ENCODE data around the gene LRRC8A.
"Not testable (repeated sequence)": the region's sequence is repeated elsewhere in the genome, so short reads cannot be mapped to it uniquely, and the experiment has no call there.

Gene LRRC8A

DNA sequence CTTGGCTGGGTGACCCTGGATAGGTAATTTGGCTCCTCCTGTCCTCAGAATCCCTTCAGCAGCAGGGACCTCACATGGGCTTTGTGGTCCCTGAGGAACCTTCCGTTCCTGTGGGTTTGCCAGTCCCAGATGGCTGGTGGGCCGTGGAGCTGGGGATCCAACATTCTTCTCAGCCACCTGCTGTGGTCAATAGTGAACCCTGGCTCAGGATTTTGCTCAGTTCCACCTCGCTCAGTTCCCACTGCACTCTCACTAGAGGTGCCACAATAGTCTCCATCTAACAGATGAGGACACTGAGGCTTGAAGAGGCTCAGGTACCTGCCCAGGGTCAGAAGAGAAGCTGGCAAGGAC is 35.3 kb upstream of the LRRC8A start:
- peaks cover 9% of the 10 kb centered on the region; the same call in 1 of the 2 replicates for H3K36me3 ChIP-seq (ENCODE audit: low read depth)
- TF ChIP-seq, protein P1, sequence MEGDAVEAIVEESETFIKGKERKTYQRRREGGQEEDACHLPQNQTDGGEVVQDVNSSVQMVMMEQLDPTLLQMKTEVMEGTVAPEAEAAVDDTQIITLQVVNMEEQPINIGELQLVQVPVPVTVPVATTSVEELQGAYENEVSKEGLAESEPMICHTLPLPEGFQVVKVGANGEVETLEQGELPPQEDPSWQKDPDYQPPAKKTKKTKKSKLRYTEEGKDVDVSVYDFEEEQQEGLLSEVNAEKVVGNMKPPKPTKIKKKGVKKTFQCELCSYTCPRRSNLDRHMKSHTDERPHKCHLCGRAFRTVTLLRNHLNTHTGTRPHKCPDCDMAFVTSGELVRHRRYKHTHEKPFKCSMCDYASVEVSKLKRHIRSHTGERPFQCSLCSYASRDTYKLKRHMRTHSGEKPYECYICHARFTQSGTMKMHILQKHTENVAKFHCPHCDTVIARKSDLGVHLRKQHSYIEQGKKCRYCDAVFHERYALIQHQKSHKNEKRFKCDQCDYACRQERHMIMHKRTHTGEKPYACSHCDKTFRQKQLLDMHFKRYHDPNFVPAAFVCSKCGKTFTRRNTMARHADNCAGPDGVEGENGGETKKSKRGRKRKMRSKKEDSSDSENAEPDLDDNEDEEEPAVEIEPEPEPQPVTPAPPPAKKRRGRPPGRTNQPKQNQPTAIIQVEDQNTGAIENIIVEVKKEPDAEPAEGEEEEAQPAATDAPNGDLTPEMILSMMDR (IDR thresholded peaks at IDR 0.05; ENCODE audit: poor library complexity, severe bottlenecking), result no peak
- H3K9me3 ChIP-seq (ENCODE audit: severe bottlenecking), result no peaks in the 10 kb centered on the region
- H3K4me3 ChIP-seq (ENCODE audit: severe bottlenecking), result no peak overlapping the region
- H3K27me3 ChIP-seq (ENCODE audit: insufficient read depth, poor library complexity, severe bottlenecking), result no peaks in the 10 kb centered on the region
- H3K27ac ChIP-seq (ENCODE audit: poor library complexity, severe bottlenecking), result no peak overlapping the region
- no peaks in the 10 kb centered on the region for H3K4me1 ChIP-seq (ENCODE audit: insufficient read depth, poor library complexity, severe bottlenecking)
- ATAC-seq (ENCODE audit: low read depth), result no peak
- no peak for DNase-seq (ENCODE audit: low spot score)

DNA sequence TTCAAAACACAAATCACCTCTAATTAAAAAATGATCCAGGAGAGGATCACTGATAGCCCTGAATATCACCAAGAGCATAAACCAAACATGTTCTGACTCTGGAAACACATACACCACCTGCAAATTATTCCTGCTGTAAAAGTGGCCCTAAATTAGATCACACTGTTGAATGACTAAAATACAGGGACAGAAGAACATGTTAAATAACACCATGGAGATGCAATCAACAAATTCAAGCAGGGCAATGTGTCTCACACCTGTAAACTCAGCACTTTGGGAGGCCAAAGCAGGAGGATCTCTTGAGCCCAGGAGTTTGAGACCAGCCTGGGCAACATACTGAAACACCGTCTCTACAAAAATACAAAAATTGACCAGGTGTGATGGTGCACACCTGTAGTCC is 34.1 kb upstream of the LRRC8A start:
- H3K27ac ChIP-seq (ENCODE audit: poor library complexity, severe bottlenecking), result no peak overlapping the region
- no peaks in the 10 kb centered on the region for H3K4me1 ChIP-seq (ENCODE audit: insufficient read depth, poor library complexity, severe bottlenecking)
- TF ChIP-seq, protein P1 (IDR thresholded peaks at IDR 0.05; ENCODE audit: poor library complexity, severe bottlenecking), result no peak
- no peaks in the 10 kb centered on the region for H3K27me3 ChIP-seq (ENCODE audit: insufficient read depth, poor library complexity, severe bottlenecking)
- ATAC-seq (ENCODE audit: low read depth) (no peak), DNase-seq (ENCODE audit: low spot score) (no peak)
- H3K36me3 ChIP-seq (ENCODE audit: low read depth), result peaks cover 11% of the 10 kb centered on the region; the same call in 1 of the 2 replicates
- H3K4me3 ChIP-seq (ENCODE audit: severe bottlenecking), result no peak overlapping the region
- no peaks in the 10 kb centered on the region for H3K9me3 ChIP-seq (ENCODE audit: severe bottlenecking)

DNA sequence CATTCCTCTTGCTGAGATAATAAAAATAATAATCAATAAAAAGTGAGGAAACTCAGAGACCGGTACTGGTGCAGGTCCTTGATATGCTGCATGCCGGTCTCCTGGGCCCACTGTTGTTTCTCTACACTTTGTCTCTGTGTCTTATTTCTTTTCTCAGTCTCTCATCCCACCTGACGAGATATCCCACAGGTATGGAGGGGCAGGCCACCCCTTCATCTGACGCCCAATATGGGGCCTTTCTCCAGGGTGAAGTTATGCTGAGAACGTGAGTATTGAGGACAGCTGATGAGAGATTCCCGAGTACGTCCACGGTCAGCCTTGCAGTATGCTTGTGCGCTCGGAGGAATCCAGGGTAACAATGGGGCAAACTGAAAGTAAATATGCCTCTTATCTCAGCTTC is 30.9 kb upstream of the LRRC8A start:
- H3K27me3 ChIP-seq (ENCODE audit: insufficient read depth, poor library complexity, severe bottlenecking); H3K9me3 ChIP-seq (ENCODE audit: severe bottlenecking); H3K27ac ChIP-seq (ENCODE audit: poor library complexity, severe bottlenecking); H3K4me3 ChIP-seq (ENCODE audit: severe bottlenecking); ATAC-seq (ENCODE audit: low read depth); H3K4me1 ChIP-seq (ENCODE audit: insufficient read depth, poor library complexity, severe bottlenecking); DNase-seq (ENCODE audit: low spot score): not testable (repeated sequence)
- H3K36me3 ChIP-seq (ENCODE audit: low read depth), result 0 out of 2 replicates have a peak, but pooled peaks cover 11% of the 10 kb centered on the region

DNA sequence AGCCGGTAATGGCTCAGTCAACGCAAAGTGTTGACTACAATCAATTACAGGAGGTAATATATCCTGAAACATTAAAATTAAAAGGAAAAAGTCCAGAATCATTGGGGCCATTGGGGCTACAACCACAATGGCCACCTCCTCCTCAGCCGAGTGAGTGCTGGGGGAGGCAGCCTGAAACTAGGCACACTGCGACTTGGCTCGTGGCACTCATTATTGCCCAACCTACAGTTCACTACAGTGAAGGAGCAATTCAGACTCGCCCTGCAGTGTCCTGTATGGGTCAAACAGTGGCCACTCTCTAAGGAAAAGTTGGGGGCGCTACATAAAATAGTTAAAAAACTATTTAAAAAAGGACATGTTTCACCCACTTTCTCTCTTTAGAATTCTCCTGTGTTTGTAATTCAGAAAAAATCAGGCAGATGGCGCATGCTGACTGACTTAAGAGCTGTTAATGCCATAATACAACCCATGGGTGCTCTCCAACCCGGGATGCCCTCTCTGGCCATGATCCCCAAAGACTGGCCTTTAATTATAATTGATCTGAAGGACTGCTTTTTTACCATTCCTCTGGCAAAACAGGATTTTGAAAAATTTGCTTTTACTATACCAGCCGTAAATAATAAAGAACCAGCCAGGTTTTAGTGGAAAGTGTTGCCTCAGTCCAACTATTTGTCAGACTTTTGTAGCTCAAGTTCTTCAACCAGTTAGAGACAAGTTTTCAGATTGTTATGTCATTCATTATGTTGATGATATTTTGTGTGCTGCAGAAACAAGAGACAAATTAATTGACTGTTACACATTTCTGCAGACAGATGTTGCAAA is 29.9 kb upstream of the LRRC8A start:
- not testable (repeated sequence) for H3K4me3 ChIP-seq (ENCODE audit: severe bottlenecking); H3K27ac ChIP-seq (ENCODE audit: poor library complexity, severe bottlenecking); H3K9me3 ChIP-seq (ENCODE audit: severe bottlenecking); H3K4me1 ChIP-seq (ENCODE audit: insufficient read depth, poor library complexity, severe bottlenecking); H3K27me3 ChIP-seq (ENCODE audit: insufficient read depth, poor library complexity, severe bottlenecking); DNase-seq (ENCODE audit: low spot score)
- 0 out of 2 replicates have a peak, but pooled peaks cover 11% of the 10 kb centered on the region for H3K36me3 ChIP-seq (ENCODE audit: low read depth)
- peak; percentile 58; the same call in 1 of the 3 replicates for ATAC-seq (ENCODE audit: low read depth)
- TF ChIP-seq, protein P1 (IDR thresholded peaks at IDR 0.05; ENCODE audit: poor library complexity, severe bottlenecking), result peak; percentile 79

DNA sequence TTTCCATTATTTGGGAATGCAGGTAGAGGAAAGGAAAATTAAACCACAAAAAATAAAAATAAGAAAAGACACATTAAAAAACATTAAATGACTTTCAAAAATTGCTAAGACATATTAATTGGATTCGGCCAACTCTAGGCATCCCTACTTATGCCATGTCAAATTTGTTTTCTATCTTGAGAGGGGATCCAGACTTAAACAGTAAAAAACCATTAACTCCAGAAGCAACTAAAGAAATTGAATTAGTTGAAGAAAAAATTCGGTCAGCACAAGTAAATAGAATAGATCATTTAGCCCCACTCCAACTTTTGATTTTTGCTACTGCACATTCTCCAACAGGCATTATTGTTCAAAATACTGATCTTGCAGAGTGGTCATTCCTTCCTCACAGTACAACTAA is 29.3 kb upstream of the LRRC8A start:
- not testable (repeated sequence) for DNase-seq (ENCODE audit: low spot score); ATAC-seq (ENCODE audit: low read depth); H3K9me3 ChIP-seq (ENCODE audit: severe bottlenecking); H3K4me1 ChIP-seq (ENCODE audit: insufficient read depth, poor library complexity, severe bottlenecking); H3K27me3 ChIP-seq (ENCODE audit: insufficient read depth, poor library complexity, severe bottlenecking); H3K4me3 ChIP-seq (ENCODE audit: severe bottlenecking); H3K27ac ChIP-seq (ENCODE audit: poor library complexity, severe bottlenecking)
- 0 out of 2 replicates have a peak, but pooled peaks cover 11% of the 10 kb centered on the region for H3K36me3 ChIP-seq (ENCODE audit: low read depth)

DNA sequence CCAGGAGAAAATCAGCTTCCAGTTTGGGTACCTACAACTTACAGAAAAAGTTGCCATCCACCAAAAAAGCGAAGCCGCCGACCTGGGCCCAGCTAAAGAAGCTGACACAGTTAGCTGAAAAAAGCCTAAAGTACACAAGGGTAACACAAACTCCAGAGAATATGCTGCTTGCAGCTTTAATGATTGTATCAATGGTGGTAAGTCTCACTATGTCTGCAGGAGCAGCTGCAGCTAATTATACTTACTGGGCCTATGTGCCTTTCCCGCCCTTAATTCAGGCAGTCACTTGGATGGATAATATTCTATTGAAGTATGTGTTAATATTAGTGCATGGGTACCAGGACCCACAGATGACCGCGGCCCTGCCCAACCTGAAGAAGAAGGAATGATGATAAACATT is 27.5 kb upstream of the LRRC8A start:
- H3K4me3 ChIP-seq (ENCODE audit: severe bottlenecking); H3K9me3 ChIP-seq (ENCODE audit: severe bottlenecking); ATAC-seq (ENCODE audit: low read depth); H3K27me3 ChIP-seq (ENCODE audit: insufficient read depth, poor library complexity, severe bottlenecking); H3K4me1 ChIP-seq (ENCODE audit: insufficient read depth, poor library complexity, severe bottlenecking); DNase-seq (ENCODE audit: low spot score); H3K27ac ChIP-seq (ENCODE audit: poor library complexity, severe bottlenecking): not testable (repeated sequence)
- H3K36me3 ChIP-seq (ENCODE audit: low read depth), result 0 out of 2 replicates have a peak, but pooled peaks cover 11% of the 10 kb centered on the region

DNA sequence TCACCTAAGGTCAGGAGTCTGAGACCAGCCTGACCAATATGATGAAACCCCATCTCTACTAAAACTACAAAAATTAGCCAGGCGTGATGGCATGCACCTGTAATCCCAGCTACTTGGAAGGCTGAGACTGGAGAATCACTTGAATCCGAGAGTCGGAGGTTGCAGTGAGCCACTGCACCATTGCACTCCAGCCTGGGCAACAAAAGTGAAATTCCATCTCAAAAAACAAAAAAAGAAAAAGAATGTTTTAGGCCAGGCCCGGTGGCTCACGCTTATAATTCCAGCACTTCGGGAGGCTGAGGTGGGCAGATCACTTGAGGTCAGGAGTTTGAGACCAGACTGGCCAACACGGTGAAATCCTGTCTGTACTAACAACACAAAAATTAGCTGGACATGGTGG is 23.5 kb upstream of the LRRC8A start:
- not testable (repeated sequence) for H3K4me3 ChIP-seq (ENCODE audit: severe bottlenecking); H3K27me3 ChIP-seq (ENCODE audit: insufficient read depth, poor library complexity, severe bottlenecking); H3K27ac ChIP-seq (ENCODE audit: poor library complexity, severe bottlenecking); H3K9me3 ChIP-seq (ENCODE audit: severe bottlenecking); ATAC-seq (ENCODE audit: low read depth); H3K4me1 ChIP-seq (ENCODE audit: insufficient read depth, poor library complexity, severe bottlenecking); H3K36me3 ChIP-seq (ENCODE audit: low read depth); DNase-seq (ENCODE audit: low spot score)

All from RWPE2 (cell line).